GM12878 (cell line): ENCODE measurements around the gene NOS1AP. TPM values are rescaled to one million over a fixed set of nuclear protein-coding genes. Genes with fewer than 3 reads are reported as not detected.

Source experiments
- ATAC-seq: fragments of 200-7000 bp; cut with Tn5 transposase; 3 replicates; pipeline ENCODE4 v1.9.1; 2020; ENCODE audit warnings: mild to moderate bottlenecking, moderate library complexity
- BruUV-seq: library from RNA; stranded (reverse); fragments of 400-500 nt; replicated peaks from 2 replicates; lab custom pipeline; 2021; lab: Mats Ljungman, UMichigan
- CTCF ChIA-PET: fragments of 300-600 bp; sonication (Branson Sonifier 250); formaldehyde crosslinking; extraction: SDS; loops from one replicate; lab custom pipeline; 2021; ENCODE audit warnings: inconsistent platforms; lab: Yijun Ruan, JAX
- POLR2A ChIA-PET: fragments of 350-600 bp; formaldehyde crosslinking; extraction: SDS; loops from one replicate; lab custom pipeline; 2021; ENCODE audit warnings: inconsistent platforms; lab: Charles Lee
- RAD21 ChIA-PET: fragments of 300-600 bp; sonication (Branson Sonifier 250); formaldehyde crosslinking; loops from one replicate; lab custom pipeline; 2023; ENCODE audit warnings: antibody characterized with exemption; ENCODE audit not compliant: unreplicated experiment; lab: Charles Lee
- SMC1A ChIA-PET: fragments of 300-600 bp; sonication (Branson Sonifier 250); formaldehyde crosslinking; loops from one replicate; lab custom pipeline; 2023; ENCODE audit not compliant: unreplicated experiment, uncharacterized antibody; lab: Charles Lee
- DNase-seq: peaks from one replicate; pipeline ENCODE4 v3.0.0-alpha.2; 2011; ENCODE audit warnings: low read depth, low spot score
- FAIRE-seq: peaks from 3 replicates; lab custom pipeline; 2011; peaks lifted over from hg19 to GRCh38; lab: Jason Lieb, UNC
- H2AFZ ChIP-seq: 2 replicates; pipeline ENCODE4 v1.6.0; 2011; ENCODE audit warnings: low read depth, low read length, control low read depth; ENCODE audit not compliant: control insufficient read depth
- H3K27ac ChIP-seq: 2 replicates; pipeline ENCODE4 v1.5.1; 2011; ENCODE audit warnings: control low read depth; ENCODE audit not compliant: control insufficient read depth, insufficient read depth
- H3K27me3 ChIP-seq, 2 experiments: replicated peaks in 1 of 2; 2 replicates each; pipeline versions ENCODE4 v1.6.0 to v1.6.1; 2011; ENCODE audit warnings: low read length in 1 of 2; ENCODE audit not compliant: control insufficient read depth in 2 of 2, insufficient read depth in 2 of 2
- H3K36me3 ChIP-seq, 2 experiments: 2 replicates each; pipeline ENCODE4 v1.5.1; 2011; ENCODE audit warnings: low read length in 1 of 2; ENCODE audit not compliant: control insufficient read depth in 2 of 2, insufficient read depth in 2 of 2
- H3K4me1 ChIP-seq: 2 replicates; pipeline ENCODE4 v1.6.1; 2011; ENCODE audit warnings: mild to moderate bottlenecking, low read length, moderate library complexity, mixed read lengths; ENCODE audit not compliant: control insufficient read depth, insufficient read depth
- H3K4me2 ChIP-seq: 2 replicates; pipeline ENCODE4 v1.6.0; 2011; ENCODE audit warnings: control low read depth; ENCODE audit not compliant: control insufficient read depth, insufficient read depth
- H3K4me3 ChIP-seq: fragments of 200-600 bp; sonication (generic); 2 replicates; pipeline ENCODE4 v1.5.1; 2016
- H3K79me2 ChIP-seq: 2 replicates; pipeline ENCODE4 v1.6.0; 2011; ENCODE audit warnings: low read length; ENCODE audit not compliant: control insufficient read depth, insufficient read depth
- H3K9ac ChIP-seq: 2 replicates; pipeline ENCODE4 v1.8.0; 2011; ENCODE audit warnings: low read length, control low read depth, mixed read lengths; ENCODE audit not compliant: control insufficient read depth, insufficient read depth
- H3K9me3 ChIP-seq: replicated peaks from 3 replicates; pipeline ENCODE4 v1.5.1; 2011; ENCODE audit warnings: mild to moderate bottlenecking, low read length; ENCODE audit not compliant: control insufficient read depth, insufficient read depth
- H4K20me1 ChIP-seq: 2 replicates; pipeline ENCODE4 v1.6.0; 2011; ENCODE audit not compliant: control insufficient read depth, insufficient read depth
- CHD4 ChIP-seq: fragments of 200-600 bp; sonication (generic); IDR thresholded peaks from 2 replicates; pipeline ENCODE4 v1.6.1; 2016; ENCODE audit warnings: mild to moderate bottlenecking
- E2F8 ChIP-seq: fragments of 450-650 bp; IDR thresholded peaks from 2 replicates; pipeline ENCODE4 v1.6.1; 2018; ENCODE audit warnings: mild to moderate bottlenecking, low read depth, moderate library complexity; ENCODE audit not compliant: partially characterized antibody
- ETV6 ChIP-seq, 2 experiments: fragments of 450-650 bp in 1 of 2; IDR thresholded peaks in 1 of 2; conservative IDR thresholded peaks in 1 of 2; 2 replicates each; pipeline ENCODE4 v1.6.1; 2014; ENCODE audit warnings: antibody characterized with exemption in 1 of 2, borderline replicate concordance in 1 of 2, low read depth in 1 of 2, mild to moderate bottlenecking in 1 of 2, moderate library complexity in 1 of 2
- GATAD2B ChIP-seq: fragments of 450-650 bp; conservative IDR thresholded peaks from 2 replicates; pipeline ENCODE4 v1.6.1; 2017; ENCODE audit warnings: low read depth, mild to moderate bottlenecking, moderate library complexity
- HDAC6 ChIP-seq: fragments of 200-600 bp; sonication (generic); IDR thresholded peaks from one replicate; pipeline ENCODE4 v1.8.0; 2017; ENCODE audit warnings: antibody characterized with exemption; ENCODE audit not compliant: unreplicated experiment
- KLF5 ChIP-seq: fragments of 450-650 bp; IDR thresholded peaks from 2 replicates; pipeline ENCODE4 v1.6.1; 2014; ENCODE audit warnings: mild to moderate bottlenecking; ENCODE audit not compliant: partially characterized antibody
- MEF2B ChIP-seq: fragments of 450-650 bp; IDR thresholded peaks from 2 replicates; pipeline ENCODE4 v1.6.1; 2018; ENCODE audit warnings: mild to moderate bottlenecking, moderate library complexity; ENCODE audit not compliant: partially characterized antibody, poor library complexity, severe bottlenecking
- MTA3 ChIP-seq: IDR thresholded peaks from 2 replicates; pipeline ENCODE4 v1.6.1; 2012; ENCODE audit warnings: low read length, inconsistent platforms, borderline replicate concordance
- NFYA ChIP-seq: IDR thresholded peaks from 2 replicates; pipeline ENCODE4 v1.6.1; 2011; ENCODE audit warnings: low read depth, mild to moderate bottlenecking, low read length, improper control_type of control experiment, borderline replicate concordance
- NRF1 ChIP-seq: conservative IDR thresholded peaks from 2 replicates; pipeline ENCODE4 v1.6.1; 2011; ENCODE audit warnings: mild to moderate bottlenecking, low read depth, low read length, improper control_type of control experiment
- RAD21 ChIP-seq: IDR thresholded peaks from 2 replicates; pipeline ENCODE4 v1.6.1; 2011; ENCODE audit warnings: mild to moderate bottlenecking, low read depth, low read length, moderate library complexity; ENCODE audit not compliant: insufficient read depth
- RFX5 ChIP-seq: IDR thresholded peaks from 2 replicates; pipeline ENCODE4 v1.6.1; 2011; ENCODE audit warnings: low read depth, low read length, improper control_type of control experiment
- SREBF2 ChIP-seq: IDR thresholded peaks from 2 replicates; pipeline ENCODE4 v1.6.1; 2012; ENCODE audit warnings: mild to moderate bottlenecking, low read length
- ZNF384 ChIP-seq: IDR thresholded peaks from 2 replicates; pipeline ENCODE4 v1.6.1; 2012; ENCODE audit warnings: low read depth, mild to moderate bottlenecking, low read length, improper control_type of control experiment, borderline replicate concordance
- ZNF622 ChIP-seq: fragments of 450-650 bp; IDR thresholded peaks from 2 replicates; pipeline ENCODE4 v1.6.1; 2017; ENCODE audit warnings: mild to moderate bottlenecking, inconsistent platforms
- ZSCAN29 ChIP-seq: fragments of 450-650 bp; IDR thresholded peaks from 2 replicates; pipeline ENCODE4 v1.6.1; 2017; ENCODE audit warnings: mild to moderate bottlenecking, moderate library complexity
- WGBS: methylation state at CpG from one replicate; pipeline ENCODE4 v1.1.6; 2016; ENCODE audit warnings: low lambda C conversion rate; ENCODE audit not compliant: insufficient replicate concordance, insufficient coverage; ENCODE audit errors: missing lambda C conversion rate; 5-methylcytosine and 5-hydroxymethylcytosine counted together
- in situ Hi-C: fragments of 300-500 bp; cut with MboI; formaldehyde crosslinking; loops from 9 replicates; pipeline ENCODE4 v1.14.3; 2018; ENCODE audit warnings: mixed read lengths
- intact Hi-C: fragments of 100-400 bp; cut with micrococcal nuclease; formaldehyde crosslinking; loops from one replicate; pipeline ENCODE4 v1.14.2; 2022; ENCODE audit not compliant: unreplicated experiment
- polyA plus RNA-seq, 11 experiments: library from polyadenylated mRNA; depleted of rRNA in 4 of 11; unstranded in 6 of 11; stranded (reverse) in 5 of 11; fragments of >200 nt; fragmentation: Nextera tagmentation in 4 of 11; fragmentation: Illumina TruSeq in 1 of 11; extraction: Ambion mirVana in 4 of 11; extraction: Trizol in 1 of 11; gene quantifications; 1 replicate in 1 of 11; 2 replicates in 10 of 11; pipeline versions ENCODE4 v1.2.1 to v1.2.3, GENCODE V29; 2011 to 2016; ENCODE audit warnings: inconsistent platforms in 2 of 11, missing spikeins in 2 of 11, low read depth in 1 of 11
- total RNA-seq, 4 experiments: library from RNA; depleted of rRNA in 3 of 4; stranded (reverse); fragments of >200 nt in 3 of 4; fragmentation: Illumina TruSeq in 1 of 4; extraction: Trizol in 1 of 4; gene quantifications; 2 replicates each; pipeline versions ENCODE4 v1.2.1 to v1.2.3, GENCODE V29; 2013 to 2021
- TF ChIP-seq, protein P1 (sequence below): IDR thresholded peaks from 2 replicates; pipeline ENCODE4 v1.6.1; 2012; ENCODE audit warnings: improper control_type of control experiment, low read depth, low read length; ENCODE audit not compliant: insufficient replicate concordance

NOS1AP gene
- total and polyA plus RNA-seq, 10 of the 15 experiments (the other 5 are each of a cell fraction or from before 2014, with no cell fraction given): 0.03 to 0.15 TPM; not detected in 8

GRCh38 chr1:162138599-162139181, 69.2 kb downstream of the NOS1AP start:
- FAIRE-seq (no peak), ATAC-seq (no peak)
- POLR2A ChIA-PET: interaction anchor here (0.6 kb wide), 1 partner anchor 133 kb away, joined by 3 read pairs; no protein-coding TSS in a partner anchor
- TF ChIP-seq E2F8 (no peak), ZNF384 (no peak), CHD4 (no peak), SREBF2 (no peak), MEF2B (no peak), GATAD2B (no peak), NRF1 (no peak), RFX5 (no peak), NFYA (no peak), KLF5 (no peak), MTA3 (no peak), ZSCAN29 (no peak), HDAC6 (no peak), RAD21 (no peak), ZNF622 (no peak), ETV6 (conservative IDR thresholded peaks at IDR 0.05 in 1 of 2, IDR thresholded peaks at IDR 0.05 in 1 of 2; ENCODE audit: borderline replicate concordance in 1 of 2, low read depth in 1 of 2) (no peak)
- TF ChIP-seq, protein P1, sequence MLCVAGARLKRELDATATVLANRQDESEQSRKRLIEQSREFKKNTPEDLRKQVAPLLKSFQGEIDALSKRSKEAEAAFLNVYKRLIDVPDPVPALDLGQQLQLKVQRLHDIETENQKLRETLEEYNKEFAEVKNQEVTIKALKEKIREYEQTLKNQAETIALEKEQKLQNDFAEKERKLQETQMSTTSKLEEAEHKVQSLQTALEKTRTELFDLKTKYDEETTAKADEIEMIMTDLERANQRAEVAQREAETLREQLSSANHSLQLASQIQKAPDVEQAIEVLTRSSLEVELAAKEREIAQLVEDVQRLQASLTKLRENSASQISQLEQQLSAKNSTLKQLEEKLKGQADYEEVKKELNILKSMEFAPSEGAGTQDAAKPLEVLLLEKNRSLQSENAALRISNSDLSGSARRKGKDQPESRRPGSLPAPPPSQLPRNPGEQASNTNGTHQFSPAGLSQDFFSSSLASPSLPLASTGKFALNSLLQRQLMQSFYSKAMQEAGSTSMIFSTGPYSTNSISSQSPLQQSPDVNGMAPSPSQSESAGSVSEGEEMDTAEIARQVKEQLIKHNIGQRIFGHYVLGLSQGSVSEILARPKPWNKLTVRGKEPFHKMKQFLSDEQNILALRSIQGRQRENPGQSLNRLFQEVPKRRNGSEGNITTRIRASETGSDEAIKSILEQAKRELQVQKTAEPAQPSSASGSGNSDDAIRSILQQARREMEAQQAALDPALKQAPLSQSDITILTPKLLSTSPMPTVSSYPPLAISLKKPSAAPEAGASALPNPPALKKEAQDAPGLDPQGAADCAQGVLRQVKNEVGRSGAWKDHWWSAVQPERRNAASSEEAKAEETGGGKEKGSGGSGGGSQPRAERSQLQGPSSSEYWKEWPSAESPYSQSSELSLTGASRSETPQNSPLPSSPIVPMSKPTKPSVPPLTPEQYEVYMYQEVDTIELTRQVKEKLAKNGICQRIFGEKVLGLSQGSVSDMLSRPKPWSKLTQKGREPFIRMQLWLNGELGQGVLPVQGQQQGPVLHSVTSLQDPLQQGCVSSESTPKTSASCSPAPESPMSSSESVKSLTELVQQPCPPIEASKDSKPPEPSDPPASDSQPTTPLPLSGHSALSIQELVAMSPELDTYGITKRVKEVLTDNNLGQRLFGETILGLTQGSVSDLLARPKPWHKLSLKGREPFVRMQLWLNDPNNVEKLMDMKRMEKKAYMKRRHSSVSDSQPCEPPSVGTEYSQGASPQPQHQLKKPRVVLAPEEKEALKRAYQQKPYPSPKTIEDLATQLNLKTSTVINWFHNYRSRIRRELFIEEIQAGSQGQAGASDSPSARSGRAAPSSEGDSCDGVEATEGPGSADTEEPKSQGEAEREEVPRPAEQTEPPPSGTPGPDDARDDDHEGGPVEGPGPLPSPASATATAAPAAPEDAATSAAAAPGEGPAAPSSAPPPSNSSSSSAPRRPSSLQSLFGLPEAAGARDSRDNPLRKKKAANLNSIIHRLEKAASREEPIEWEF: no peak

More at GRCh38 chr1:162138599-162139181, 69.2 kb downstream of the NOS1AP start:
- Histone ChIP-seq H3K4me3 (no peak overlapping the region), H3K79me2 (no peaks in the 10 kb centered on the region), H4K20me1 (no peaks in the 10 kb centered on the region), H2AFZ (no peak overlapping the region), H3K4me2 (no peak overlapping the region), H3K36me3 (no peaks in the 10 kb centered on the region), H3K27me3 (no peaks in the 10 kb centered on the region; a peak in 1 of 4 replicates), H3K27ac (no peak overlapping the region), H3K9ac (no peak overlapping the region), H3K9me3 (no peaks in the 10 kb centered on the region), H3K4me1 (no peaks in the 10 kb centered on the region)
- no peak for DNase-seq
- ChIA-PET SMC1A (no interaction called here), CTCF (no interaction called here), RAD21 (no interaction called here)
- 6% methylated on average over 4 of the region's 4 CpGs for WGBS
- BruUV-seq: no TSS peak
- in situ Hi-C loops (no loop called here), intact Hi-C loops (no loop called here)
